T-helper 22 cell (primary cell): ENCODE results near the gene SLC35D2.
"Not testable (repeated sequence)": the region's sequence is repeated elsewhere in the genome, so short reads cannot be mapped to it uniquely, and the experiment has no call there.

Experiments
- DNase-seq: peaks from one replicate; pipeline ENCODE4 v3.0.0-alpha.2; 2020; ENCODE audit warnings: low read depth

The SLC35D2 gene

GRCh38 chr9:96309850-96310249 lies 73.7 kb downstream of the SLC35D2 start:
- DNase-seq = no peak

DNA sequence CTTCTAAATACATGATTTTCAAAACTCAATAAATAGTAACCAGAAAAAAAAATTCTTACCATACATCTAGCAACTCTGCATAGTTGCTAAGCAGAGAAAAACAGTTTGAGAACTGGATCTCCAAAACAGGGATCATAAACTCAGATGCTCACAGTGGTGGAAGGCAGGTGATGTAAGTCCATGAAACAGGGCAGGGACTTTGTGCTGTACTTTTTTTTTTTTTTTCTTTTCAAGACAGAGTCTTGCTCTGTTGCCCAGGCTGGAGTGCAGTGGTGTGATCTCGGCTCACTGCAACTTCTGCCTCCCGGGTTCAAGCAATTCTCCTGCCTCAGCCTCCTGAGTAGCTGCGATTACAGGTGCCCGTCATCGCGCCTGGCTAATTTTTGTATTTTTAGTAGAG lies 76.6 kb downstream of the SLC35D2 start:
- DNase-seq = not testable (repeated sequence)

DNA sequence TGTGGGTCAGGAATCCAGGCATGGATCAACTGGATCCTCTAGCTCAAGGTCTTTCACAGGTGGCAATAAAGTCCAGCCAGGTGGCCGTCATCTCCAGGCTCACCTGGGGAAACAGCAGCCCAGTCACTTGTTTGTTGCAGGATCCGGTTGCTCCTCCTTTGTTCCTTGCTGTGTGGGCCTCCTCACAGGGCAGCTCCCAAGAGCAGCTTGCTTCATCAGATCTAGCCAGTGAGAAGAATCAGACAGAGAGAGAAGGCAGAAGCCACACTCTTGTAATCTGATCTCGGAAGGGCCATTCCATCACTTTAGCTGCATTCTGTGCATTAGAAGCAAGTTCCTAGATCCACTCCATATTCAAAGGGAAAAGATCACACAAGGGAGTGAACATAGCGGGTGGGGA lies 78.3 kb downstream of the SLC35D2 start:
- no peak for DNase-seq

DNA sequence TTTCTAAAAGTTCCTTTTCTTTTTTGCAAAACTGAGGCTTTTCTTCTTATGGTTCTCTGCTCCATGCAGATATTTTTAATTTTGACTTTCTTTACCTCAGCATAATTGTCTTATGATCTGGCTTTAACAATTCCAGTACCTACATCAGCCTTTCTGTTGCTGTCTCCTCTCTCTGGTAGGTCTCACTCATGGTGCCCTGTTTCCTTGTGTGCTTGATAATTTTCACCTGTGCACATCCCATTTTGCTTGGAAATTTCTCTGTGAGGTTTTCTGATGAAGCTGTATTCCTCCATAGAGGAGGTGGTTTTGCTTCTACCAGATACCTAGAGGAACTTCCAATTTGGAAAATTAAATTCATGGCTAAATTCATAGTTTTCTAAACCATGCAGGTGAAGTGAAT lies 79.3 kb downstream of the SLC35D2 start:
- DNase-seq = no peak

GRCh38 chr9:96302021-96302420 lies 81.5 kb downstream of the SLC35D2 start, which contains the start of gene HSD17B3:
TSS of gene HSD17B3 (minus strand) at chr9:96302176. CDS start at chr9:96302104, 72 bp downstream.
- DNase-seq = no peak

GRCh38 chr9:96299823-96300222 lies 83.7 kb downstream of the SLC35D2 start:
- DNase-seq = no peak

DNA sequence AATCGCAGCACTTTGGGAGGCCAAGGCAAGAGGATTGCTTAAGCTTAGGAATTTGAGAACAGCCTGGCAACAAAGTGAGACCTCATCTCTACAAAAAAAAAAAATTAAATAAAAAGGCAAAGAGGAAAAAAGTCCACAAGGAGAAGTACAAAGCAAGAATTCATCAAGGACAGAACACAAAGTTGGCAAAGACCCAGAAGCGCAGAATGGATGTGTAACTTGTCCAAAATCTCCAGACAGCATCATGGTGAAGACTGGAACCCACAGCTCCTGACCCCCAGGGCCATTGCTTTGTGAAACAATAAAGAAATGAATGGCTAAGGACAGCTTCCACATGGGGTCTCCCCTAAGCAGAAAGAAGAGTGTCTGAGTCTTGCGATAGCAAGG lies 89.4 kb downstream of the SLC35D2 start:
- no peak for DNase-seq

DNA sequence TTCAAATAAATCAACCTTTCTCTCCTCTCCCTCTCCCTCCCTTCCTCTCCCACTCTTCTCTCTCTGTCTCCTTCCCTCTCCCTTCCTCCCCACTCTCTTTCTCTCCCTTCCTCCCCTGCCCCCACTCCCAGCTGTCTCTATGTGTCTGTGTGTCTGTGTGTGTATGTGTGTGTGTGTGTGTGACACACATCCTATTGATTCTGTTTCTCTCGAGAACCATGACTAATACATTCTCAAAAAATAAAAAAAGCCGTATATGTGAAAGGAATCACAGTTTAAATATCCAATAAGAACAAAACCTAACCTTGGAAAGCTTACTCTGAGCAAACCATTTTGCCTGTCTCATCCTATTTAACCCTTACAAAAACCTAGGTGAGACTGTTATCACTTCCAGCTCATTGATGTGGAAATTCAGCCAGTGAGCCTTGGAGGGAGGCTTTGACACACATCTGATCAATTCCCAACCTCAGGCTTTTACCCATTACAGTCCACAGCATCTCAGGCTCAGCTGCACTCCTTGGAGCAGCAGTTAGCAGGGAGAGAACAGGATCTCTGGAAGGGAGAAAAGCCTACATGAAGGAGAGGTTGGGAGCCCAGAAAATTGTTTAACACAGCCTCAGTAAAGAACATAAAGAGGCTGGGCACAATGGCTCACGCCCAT lies 89.9 kb downstream of the SLC35D2 start:
- no peak for DNase-seq

- no peak for DNase-seq
Measured at GRCh38 chr9:96289392-96289791, 94.1 kb downstream of the SLC35D2 start.

DNA sequence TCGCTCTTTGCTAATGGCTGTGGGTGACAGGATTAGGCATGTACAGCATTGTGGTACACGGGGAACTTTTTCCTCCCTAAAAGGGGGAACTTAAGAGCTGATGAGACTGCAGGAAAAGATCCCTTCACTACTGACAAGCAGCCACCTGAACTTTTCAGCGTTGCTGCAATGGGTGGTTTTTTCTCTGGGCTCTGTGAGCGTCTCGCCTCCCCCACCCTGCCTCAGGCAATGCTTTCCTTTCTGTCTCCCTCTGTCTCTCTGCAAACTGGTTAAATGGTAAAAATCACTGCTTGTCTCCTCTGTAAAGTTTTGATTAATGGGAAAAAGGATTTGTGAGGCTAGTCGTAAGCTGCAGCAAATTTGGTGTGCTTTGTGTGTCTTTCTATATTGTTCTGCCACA lies 101.9 kb downstream of the SLC35D2 start:
- no peak for DNase-seq

DNA sequence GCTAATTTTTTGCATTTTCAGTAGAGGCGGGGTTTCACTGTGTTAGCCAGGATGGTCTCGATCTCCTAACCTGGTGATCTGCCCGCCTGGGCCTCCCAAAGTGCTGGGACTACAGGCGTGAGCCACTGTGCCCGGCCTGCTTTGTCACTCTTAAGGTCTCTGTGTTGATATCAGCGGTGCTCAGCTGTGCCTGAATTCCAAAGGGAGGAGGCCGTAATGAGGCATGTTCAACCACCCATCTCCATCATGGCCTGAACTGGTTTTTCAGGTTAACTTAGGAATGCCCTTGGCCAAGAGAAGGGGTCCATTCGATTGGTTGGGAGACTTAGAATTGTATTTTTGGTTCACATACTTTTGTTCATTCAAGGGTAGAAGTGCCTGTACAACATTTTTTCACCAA lies 103.6 kb downstream of the SLC35D2 start:
- no peak for DNase-seq

DNA sequence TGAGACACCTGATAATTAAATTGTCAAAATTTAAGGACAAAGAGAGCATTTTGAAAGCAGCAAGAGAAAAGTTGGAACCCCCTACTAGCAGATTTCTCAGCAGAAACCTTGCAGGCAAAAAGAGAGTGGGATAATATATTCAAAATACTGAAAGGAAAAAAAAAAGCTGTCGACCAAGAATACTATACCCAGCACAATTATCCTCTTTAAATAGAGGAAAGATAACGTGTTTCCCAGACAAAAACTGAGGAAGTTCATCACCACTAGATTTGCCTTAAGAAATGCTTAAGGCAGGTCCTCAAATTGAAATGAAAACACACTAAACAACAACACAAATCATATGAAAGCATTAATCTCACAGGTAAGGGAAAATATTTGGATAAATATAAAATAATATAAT lies 108.6 kb downstream of the SLC35D2 start:
- no peak for DNase-seq
